Measurements from ENCODE around the gene RARB.

RARB gene

GRCh38 chr3:25520926-25521559 is 93.0 kb downstream of the RARB start:
- Histone ChIP-seq H3K9me2 (ENCODE audit: low read depth, low read length) (no peaks in the 10 kb centered on the region), H3K9ac (ENCODE audit: low read length) (no peak overlapping the region), H3K36me3 (ENCODE audit: insufficient read depth, low read length) (no peaks in the 10 kb centered on the region), H3K4me2 (ENCODE audit: low read length) (no peak overlapping the region), H3K9me3 (ENCODE audit: low read length) (no peaks in the 10 kb centered on the region), H3F3A (ENCODE audit: insufficient read depth, low read length) (no peaks in the 10 kb centered on the region), H4K20me1 (ENCODE audit: insufficient read depth, low read length) (no peaks in the 10 kb centered on the region), H3K4me1 (ENCODE audit: insufficient read depth, low read length, severe bottlenecking) (no peaks in the 10 kb centered on the region), H2AFZ (ENCODE audit: low read length) (no peak overlapping the region), H3K79me2 (ENCODE audit: insufficient read depth, low read length) (no peaks in the 10 kb centered on the region), H3K27ac (ENCODE audit: low read depth, low read length, poor library complexity, severe bottlenecking) (no peak overlapping the region), H3K4me3 (ENCODE audit: low read depth, low read length, poor library complexity, severe bottlenecking) (no peak overlapping the region), H3K27me3 (ENCODE audit: insufficient read depth, low read length) (no peaks in the 10 kb centered on the region)
- no peak for TF ChIP-seq CTCF (IDR thresholded peaks at IDR 0.05; ENCODE audit: low read length)
- no peak for TF ChIP-seq EZH2 (IDR thresholded peaks at IDR 0.05; ENCODE audit: borderline replicate concordance, low read length)

- Histone ChIP-seq H3K9ac (ENCODE audit: low read length) (no peak overlapping the region), H3K9me3 (ENCODE audit: low read length) (no peaks in the 10 kb centered on the region), H4K20me1 (ENCODE audit: insufficient read depth, low read length) (no peaks in the 10 kb centered on the region), H2AFZ (ENCODE audit: low read length) (no peak overlapping the region), H3F3A (ENCODE audit: insufficient read depth, low read length) (no peaks in the 10 kb centered on the region), H3K4me1 (ENCODE audit: insufficient read depth, low read length, severe bottlenecking) (no peaks in the 10 kb centered on the region), H3K79me2 (ENCODE audit: insufficient read depth, low read length) (no peaks in the 10 kb centered on the region), H3K36me3 (ENCODE audit: insufficient read depth, low read length) (no peaks in the 10 kb centered on the region), H3K27me3 (ENCODE audit: insufficient read depth, low read length) (no peaks in the 10 kb centered on the region; the same call in 1 of the 2 replicates), H3K27ac (ENCODE audit: low read depth, low read length, poor library complexity, severe bottlenecking) (no peak overlapping the region), H3K4me3 (ENCODE audit: low read depth, low read length, poor library complexity, severe bottlenecking) (no peak overlapping the region), H3K4me2 (ENCODE audit: low read length) (no peak overlapping the region), H3K9me2 (ENCODE audit: low read depth, low read length) (no peaks in the 10 kb centered on the region)
- no peak for TF ChIP-seq CTCF (IDR thresholded peaks at IDR 0.05; ENCODE audit: low read length)
- no peak for TF ChIP-seq EZH2 (IDR thresholded peaks at IDR 0.05; ENCODE audit: borderline replicate concordance, low read length)
Measured at GRCh38 chr3:25527336-25527735, 99.3 kb downstream of the RARB start.

GRCh38 chr3:25527801-25528200 is 99.7 kb downstream of the RARB start:
- H3K9me3 ChIP-seq (ENCODE audit: low read length), result peaks cover 3% of the 10 kb centered on the region; the same call in 1 of the 2 replicates
- no peaks in the 10 kb centered on the region; the same call in 1 of the 2 replicates for H3K27me3 ChIP-seq (ENCODE audit: insufficient read depth, low read length)
- no peaks in the 10 kb centered on the region for H3K4me1 ChIP-seq (ENCODE audit: insufficient read depth, low read length, severe bottlenecking)
- no peaks in the 10 kb centered on the region for H4K20me1 ChIP-seq (ENCODE audit: insufficient read depth, low read length)
- no peaks in the 10 kb centered on the region for H3K79me2 ChIP-seq (ENCODE audit: insufficient read depth, low read length)
- H3K9me2 ChIP-seq (ENCODE audit: low read depth, low read length), result no peaks in the 10 kb centered on the region
- no peaks in the 10 kb centered on the region for H3F3A ChIP-seq (ENCODE audit: insufficient read depth, low read length)
- TF ChIP-seq EZH2 (IDR thresholded peaks at IDR 0.05; ENCODE audit: borderline replicate concordance, low read length) (no peak), CTCF (IDR thresholded peaks at IDR 0.05; ENCODE audit: low read length) (no peak)
- no peak overlapping the region for H3K4me3 ChIP-seq (ENCODE audit: low read depth, low read length, poor library complexity, severe bottlenecking)
- H3K4me2 ChIP-seq (ENCODE audit: low read length), result no peak overlapping the region
- H3K27ac ChIP-seq (ENCODE audit: low read depth, low read length, poor library complexity, severe bottlenecking), result no peak overlapping the region
- no peak overlapping the region for H2AFZ ChIP-seq (ENCODE audit: low read length)
- H3K36me3 ChIP-seq (ENCODE audit: insufficient read depth, low read length), result no peaks in the 10 kb centered on the region
- H3K9ac ChIP-seq (ENCODE audit: low read length), result no peak overlapping the region
